Stimulated activated CD4-positive, alpha-beta T cell treated with anti-CD3 and anti-CD28 coated beads, Interleukin-12 subunit alpha, Interleukin-12 subunit beta, amount 100 ng/mL, for 48 hours (primary cell): ENCODE data around the gene NR4A3.
A peak's percentile ranks its signal among the peaks of the same experiment; 100 is the strongest.

Source experiments
- DNase-seq, 3 donors: peaks; one replicate each; pipeline ENCODE4 v3.0.0-alpha.2; 2020; ENCODE audit warnings: low read depth in 2 of 3, low spot score in 1 of 3

Gene NR4A3

DNA sequence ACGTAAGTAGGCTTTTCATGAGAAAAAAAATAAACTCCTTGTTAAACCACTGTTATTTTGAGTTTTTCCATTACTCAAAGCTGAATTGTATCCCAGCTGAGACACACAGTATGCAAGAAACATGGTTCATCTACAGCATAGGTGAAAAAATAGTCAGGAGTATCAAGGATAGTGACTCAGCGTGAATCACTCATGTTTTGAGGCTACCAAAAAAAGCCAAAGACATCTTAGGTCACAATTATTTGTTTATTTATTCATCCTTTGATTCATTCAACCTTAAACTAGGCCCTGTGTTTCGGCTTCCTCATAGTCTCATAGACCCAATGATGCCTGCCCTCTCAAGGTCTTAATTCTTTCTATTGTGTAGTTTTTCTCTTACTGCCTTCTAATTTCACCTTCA is 51.8 kb downstream of the NR4A3 start:
- DNase-seq, result peak in 1 of 3 donors; percentile 19

DNA sequence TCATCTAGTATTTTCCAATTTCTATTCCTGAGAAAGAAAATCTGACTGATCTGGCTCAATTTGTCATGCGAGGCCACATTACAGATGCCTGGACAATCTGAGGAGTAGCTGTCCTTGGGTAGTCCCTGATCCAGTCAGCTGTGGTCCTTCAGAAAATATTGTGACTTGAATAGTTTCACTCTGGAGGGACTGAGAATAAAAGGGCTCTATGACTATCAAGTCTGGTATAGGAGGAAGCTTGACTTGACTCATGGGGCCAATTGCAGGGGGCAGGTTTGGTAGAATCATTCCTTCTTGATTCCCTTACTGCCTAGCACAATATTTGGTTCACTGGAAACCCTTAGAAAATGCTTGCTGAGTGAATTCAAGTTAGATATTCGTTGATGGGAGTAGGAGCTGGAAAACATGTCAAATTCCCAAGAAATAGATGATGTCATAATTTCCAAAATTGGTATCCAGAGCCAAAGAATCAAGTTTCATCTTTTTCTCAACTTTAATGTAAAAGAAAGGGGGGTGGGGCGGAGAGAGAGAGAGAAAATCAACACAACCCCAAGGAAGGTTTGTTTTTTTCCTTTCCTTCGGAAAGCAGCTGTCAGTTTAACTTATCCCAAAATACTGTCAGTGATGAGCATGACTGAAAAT is 52.4 kb downstream of the NR4A3 start:
- peak; percentile 13 to 15 (median 14) for DNase-seq

DNA sequence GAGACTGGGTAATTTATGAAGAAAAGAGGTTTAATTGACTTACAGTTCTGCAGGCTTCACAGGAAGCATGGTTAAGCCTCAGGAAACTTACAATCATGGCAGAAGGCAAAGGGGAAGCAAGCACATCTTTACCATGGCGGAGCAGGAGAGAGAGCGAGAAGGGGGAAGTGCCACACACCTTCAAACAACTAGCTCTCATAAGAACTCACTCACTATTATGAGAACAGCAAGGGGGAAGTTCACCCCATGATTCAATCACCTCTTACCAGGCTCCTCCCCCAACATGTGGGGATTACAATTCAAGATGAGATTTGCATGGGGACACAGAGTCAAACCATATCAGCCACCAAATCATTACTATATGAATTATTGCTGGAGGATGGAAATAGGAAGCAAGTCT is 54.5 kb downstream of the NR4A3 start:
- no peak for DNase-seq

DNA sequence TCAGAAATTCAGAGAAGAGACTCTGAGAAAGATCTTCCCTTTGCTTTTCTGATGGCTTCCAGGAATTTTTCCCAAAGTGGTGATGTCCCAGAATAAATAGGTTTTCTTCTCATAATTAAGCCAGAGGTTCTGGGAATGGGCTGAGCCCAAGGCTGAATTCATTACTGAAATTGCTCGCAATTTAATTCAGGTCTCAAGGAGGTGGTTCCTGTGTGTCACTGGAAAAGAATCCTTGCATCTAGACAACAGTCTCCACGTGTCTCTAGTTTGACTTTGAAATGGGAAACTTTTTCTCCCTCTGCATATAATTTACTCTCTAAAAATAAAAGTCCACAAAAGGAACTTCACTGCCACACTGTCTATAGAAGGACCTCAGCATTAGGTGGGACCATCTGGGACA is 57.0 kb downstream of the NR4A3 start:
- no peak for DNase-seq

DNA sequence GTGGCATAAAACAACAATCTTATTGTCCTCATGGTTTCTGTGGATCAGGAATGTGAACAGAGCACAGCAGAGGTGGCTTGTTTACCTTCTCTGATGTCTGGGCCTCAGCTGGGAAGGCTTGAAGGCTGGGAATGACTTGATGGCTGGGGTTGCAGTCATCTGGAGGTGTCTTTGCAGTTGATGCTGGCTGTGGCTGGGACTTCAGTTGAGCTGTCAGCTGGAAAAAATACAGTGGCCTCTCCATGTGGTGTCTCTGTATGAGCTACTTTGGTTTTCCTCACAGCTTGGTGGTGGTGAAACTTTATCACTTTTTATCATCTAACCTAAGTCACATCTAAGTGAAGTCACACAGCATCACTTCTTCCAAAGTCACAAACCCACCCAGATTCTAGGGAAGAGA is 60.1 kb downstream of the NR4A3 start:
- DNase-seq, result no peak

DNA sequence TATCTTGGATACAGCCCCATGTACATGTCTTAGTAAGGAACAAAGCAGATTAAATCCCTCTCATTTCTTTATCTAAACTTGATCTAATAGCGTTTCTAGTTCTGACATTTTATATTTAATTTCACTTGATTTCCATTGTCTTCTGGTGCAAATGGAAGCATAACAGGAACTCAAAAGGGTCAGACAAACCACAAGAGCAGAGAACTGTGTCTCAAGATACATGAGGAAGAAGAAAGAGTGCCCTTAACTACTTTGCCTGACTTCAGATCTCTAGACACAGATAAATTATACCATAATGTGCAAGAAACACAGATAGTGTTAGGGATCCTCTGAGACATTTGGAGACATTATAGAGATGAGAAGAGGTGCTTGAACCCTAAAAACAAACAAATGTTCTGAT is 64.1 kb downstream of the NR4A3 start:
- DNase-seq, result no peak

DNA sequence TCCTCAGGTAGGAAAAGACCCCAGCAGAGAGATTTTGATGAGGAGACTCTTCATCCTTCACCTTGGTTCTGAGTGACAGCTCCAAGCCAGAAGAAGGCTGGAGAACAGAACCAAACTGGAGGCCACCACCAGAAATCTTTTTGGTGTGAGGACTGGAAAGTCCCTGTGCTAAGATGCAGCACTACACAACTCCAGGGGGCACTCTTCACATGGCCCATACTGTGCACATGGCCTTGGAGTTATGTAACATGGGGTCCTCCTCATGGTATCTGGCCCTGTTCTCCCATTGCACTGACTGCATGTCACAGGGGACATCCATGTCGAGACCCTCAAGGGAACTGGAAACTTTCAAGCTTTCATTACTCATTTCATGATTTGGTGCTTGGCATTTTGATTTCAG is 67.4 kb downstream of the NR4A3 start:
- DNase-seq, result no peak

DNA sequence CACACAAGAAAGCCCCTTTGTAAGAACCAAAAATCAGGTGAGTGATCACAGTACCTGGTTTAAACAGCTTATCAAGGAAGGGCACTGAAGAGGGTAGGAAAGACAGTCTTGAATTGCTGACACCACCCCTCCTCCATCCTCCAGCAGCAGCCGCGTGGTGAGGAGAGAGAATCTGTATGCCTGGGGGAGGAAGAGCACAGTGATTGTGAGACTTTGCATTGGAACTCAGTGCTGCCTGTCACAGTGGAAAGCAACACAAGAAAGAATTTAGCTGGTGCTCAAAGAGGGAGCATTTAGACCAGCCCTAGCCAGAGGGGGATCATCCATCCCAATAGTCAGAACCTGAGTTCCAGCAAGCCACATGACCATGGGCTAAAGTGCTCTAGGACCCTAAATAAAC is 73.1 kb downstream of the NR4A3 start:
- DNase-seq, result no peak

DNA sequence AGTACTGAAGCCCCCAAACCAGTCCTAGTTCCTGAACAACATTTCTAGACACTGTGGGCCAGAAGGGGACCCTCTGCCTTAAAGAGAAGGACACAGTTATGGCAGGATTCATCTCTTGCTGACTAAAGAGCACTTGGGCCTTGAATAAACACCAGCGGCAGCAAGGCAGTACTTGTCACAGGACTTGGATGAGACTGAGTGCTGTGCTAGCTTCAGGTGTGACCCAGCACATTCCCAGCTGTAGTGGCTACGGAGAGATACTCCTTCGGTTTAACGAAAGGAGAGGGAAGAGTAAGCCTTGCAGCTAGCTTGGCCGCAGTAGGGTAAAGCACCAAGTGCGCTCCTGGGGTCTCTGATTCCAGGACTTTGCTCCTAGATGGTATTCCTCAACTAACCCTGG is 73.8 kb downstream of the NR4A3 start:
- DNase-seq, result no peak

DNA sequence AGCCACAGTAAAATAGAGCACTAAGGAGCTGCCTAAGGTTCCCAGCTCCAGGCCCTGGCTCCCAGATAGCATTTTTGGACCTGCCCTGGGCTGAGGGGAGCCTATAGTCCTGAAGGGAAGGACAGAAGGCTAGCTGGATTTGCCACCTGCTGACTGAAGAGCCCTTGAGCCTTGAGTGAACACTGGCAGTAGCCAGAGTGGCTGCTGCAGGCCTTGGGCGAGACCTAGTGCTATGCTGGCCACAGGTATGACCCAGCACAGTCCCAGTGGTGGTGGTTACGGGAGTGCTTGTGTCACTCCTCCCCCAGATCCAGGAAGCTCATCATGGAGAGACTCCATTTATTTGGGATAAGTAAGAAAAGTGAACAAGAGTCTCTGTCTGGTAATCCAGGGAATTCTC is 74.4 kb downstream of the NR4A3 start:
- no peak for DNase-seq

DNA sequence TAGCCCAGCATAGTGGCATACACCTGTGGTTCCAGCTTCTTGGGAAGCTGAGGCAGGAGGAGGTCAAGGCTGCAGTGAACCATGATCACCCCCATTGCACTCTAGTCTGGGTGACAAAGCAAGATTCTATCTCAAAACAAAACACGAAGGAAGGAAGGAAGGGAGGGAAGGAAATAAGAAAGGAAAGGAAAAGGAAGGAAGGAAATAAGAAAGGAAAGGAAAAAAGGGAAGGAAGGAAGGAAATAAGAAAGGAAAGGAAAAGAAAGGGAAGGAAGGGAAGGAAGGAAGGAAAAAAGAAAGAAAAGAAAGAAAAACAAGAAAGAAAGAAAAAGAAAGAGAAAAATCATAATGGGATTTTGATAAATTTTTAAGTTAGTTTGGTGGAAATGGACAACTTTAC is 81.7 kb downstream of the NR4A3 start:
- DNase-seq, result no peak

DNA sequence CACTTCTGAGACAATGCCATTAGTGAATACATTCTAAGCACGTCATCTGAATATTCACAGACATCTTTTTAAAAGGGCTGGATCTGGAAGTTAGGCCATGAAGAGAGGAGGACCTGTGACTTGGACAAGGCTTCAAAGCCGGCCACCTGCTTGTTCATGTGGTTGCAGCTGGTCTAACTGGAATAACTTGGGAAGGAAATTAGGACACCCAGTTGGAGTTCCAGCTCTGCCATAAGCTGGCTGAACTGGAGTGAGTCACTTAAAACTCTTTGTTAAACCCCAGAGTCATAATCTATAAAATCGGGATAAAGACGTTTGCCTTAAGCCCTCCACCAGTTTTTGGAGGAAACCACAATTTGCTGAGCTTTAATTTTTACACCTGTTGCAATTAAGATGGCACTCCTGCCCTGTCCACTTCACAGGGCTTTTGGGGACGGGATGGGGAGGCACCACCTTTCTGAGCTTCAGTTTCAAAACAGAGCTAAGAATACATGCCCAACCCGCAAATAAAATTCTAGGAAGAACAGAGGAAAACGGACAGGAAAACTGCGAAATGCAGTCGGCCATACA is 84.2 kb downstream of the NR4A3 start:
- DNase-seq, result no peak

DNA sequence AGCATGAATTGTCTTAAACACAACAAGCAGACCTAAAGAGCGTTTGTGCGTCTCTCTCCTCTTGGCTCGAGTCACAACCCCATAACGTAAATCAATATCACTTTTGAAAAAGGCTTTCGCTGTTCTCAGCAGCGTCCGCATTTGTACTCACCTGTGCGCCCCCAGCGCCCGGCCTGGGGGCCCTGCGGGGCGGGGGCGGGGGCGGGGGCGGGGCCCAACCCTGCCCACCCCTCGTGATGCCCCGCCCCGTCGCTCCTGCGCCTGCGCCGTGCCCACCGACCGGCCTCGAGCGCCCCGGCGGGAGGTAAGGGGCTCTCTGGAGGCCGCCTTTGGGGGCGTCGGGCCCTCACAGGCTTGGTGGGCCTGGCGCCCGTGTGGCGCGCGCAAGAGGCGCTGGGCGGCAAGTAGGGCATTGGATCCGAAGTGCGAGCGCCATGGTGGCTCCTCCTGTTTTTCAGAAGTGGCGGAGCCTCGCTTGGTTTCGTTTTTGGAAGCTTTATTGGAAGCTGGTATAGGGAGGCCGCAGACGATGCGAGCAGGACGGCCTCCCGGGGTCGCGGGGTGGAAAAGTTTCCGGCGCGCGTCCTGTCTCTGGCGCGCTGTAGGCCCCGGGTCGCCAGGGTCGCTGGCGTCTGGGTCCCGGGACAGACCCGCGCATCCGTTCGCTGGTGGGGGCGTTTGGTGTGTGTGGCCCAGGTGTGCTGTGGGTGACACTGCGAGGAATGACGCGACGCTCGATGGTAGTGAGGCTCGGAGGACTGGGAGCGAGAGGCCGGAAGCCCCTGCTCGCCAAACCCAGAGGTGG is 84.9 kb downstream of the NR4A3 start, which contains the start of gene STX17:
Gene STX17, plus strand, starts transcription at position 252 of the 805 bp plus-strand sequence. CDS start 8,586 bp downstream, outside the sequence.
- peak; percentile 47 to 67 (median 60) for DNase-seq

DNA sequence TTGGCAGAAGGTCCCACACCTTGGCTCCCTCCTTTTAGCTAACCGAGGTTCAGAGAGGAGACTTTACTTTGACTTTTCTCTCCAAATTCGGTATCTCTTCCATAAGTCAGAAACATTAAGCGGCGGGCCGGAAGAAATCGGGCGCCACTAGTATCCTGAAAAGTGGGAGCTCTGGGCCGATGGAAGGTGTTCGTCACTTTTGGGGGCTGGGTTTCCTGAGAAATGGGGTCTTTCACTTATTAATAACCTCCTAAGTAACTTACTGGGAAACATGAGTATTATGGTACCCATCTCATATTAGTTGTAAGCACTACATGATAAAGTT is 85.5 kb downstream of the NR4A3 start:
- no peak for DNase-seq

DNA sequence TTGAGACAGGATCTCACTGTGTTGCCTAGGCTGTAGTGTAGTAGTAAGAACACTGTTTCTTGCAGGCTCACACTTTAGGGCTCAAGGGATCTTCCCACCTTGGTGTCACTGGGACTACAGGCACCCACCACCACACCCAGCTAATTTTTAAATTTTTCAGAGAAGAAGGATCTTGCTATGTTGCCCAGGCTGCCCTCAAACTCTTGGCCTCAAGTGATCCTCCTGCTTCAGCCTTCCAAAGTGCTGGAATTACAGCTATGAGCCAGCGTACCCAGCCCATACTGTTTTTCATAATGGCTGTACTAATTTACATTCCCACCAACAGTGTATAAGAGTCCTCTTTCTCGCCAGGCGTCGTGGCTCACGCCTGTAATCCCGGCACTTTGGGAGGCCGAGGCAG is 89.9 kb downstream of the NR4A3 start:
- no peak for DNase-seq
